IMR-90 (cell line): ENCODE results near the gene PPFIA1. TPM values are rescaled to one million over a fixed set of nuclear protein-coding genes. Genes with fewer than 3 reads are reported as not detected.
A peak's percentile ranks its signal among the peaks of the same experiment; 100 is the strongest.

Source experiments
- ATAC-seq: fragments of 200-7000 bp; cut with Tn5 transposase; 2 replicates; pipeline ENCODE4 v1.9.1; 2020; ENCODE audit warnings: low read depth, mild to moderate bottlenecking, moderate library complexity
- BruUV-seq: library from RNA; stranded (reverse); fragments of 400-500 nt; replicated peaks from 2 replicates; lab custom pipeline; 2021; lab: Mats Ljungman, UMichigan
- CTCF ChIA-PET: fragments of 300-600 bp; formaldehyde crosslinking; extraction: SDS; loops from one replicate; lab custom pipeline; 2021; ENCODE audit warnings: antibody characterized with exemption; lab: Yijun Ruan, JAX
- POLR2A ChIA-PET: fragments of 300-600 bp; sonication (Branson Sonifier 250); formaldehyde crosslinking; loops from one replicate; lab custom pipeline; 2022; ENCODE audit warnings: antibody characterized with exemption; ENCODE audit not compliant: unreplicated experiment; lab: Charles Lee
- DNase-seq: peaks from one replicate; pipeline ENCODE4 v3.0.0; 2013
- H2AFZ ChIP-seq: replicated peaks from 2 replicates; pipeline ENCODE3; 2013; ENCODE audit warnings: low read length, mild to moderate bottlenecking; ENCODE audit not compliant: poor library complexity
- H2AK5ac ChIP-seq: 2 replicates; pipeline ENCODE4 v1.6.1; 2013; ENCODE audit warnings: low read depth, low read length, inconsistent platforms
- H2AK9ac ChIP-seq: replicated peaks from 2 replicates; pipeline ENCODE3; 2013; ENCODE audit warnings: mild to moderate bottlenecking, low read depth, low read length, moderate library complexity; ENCODE audit not compliant: poor library complexity
- H2BK120ac ChIP-seq: 2 replicates; pipeline ENCODE4 v1.6.1; 2013; ENCODE audit warnings: low read depth, low read length, inconsistent platforms
- H2BK15ac ChIP-seq: 3 replicates; pipeline ENCODE4 v1.6.1; 2013; ENCODE audit warnings: low read depth, low read length, inconsistent platforms
- H2BK20ac ChIP-seq: 2 replicates; pipeline ENCODE4 v1.6.1; 2013; ENCODE audit warnings: low read depth, mild to moderate bottlenecking, inconsistent platforms, low read length, moderate library complexity
- H2BK5ac ChIP-seq: 2 replicates; pipeline ENCODE4 v1.6.1; 2013; ENCODE audit warnings: mild to moderate bottlenecking, low read depth, low read length, inconsistent platforms; ENCODE audit not compliant: poor library complexity, severe bottlenecking
- H3K14ac ChIP-seq: replicated peaks from 2 replicates; pipeline ENCODE4 v1.6.1; 2013; ENCODE audit warnings: low read depth, low read length, inconsistent platforms
- H3K18ac ChIP-seq: 2 replicates; pipeline ENCODE4 v1.6.1; 2013; ENCODE audit warnings: low read depth, low read length, control low read depth
- H3K23ac ChIP-seq: 2 replicates; pipeline ENCODE4 v1.6.1; 2013; ENCODE audit warnings: low read depth, low read length, inconsistent platforms
- H3K27ac ChIP-seq: 2 replicates; pipeline ENCODE4 v1.5.1; 2013; ENCODE audit warnings: mild to moderate bottlenecking, control low read depth, low read length; ENCODE audit not compliant: insufficient read depth
- H3K27me3 ChIP-seq: 2 replicates; pipeline ENCODE4 v1.6.1; 2013; ENCODE audit warnings: low read length; ENCODE audit not compliant: control insufficient read depth, insufficient read depth
- H3K36me3 ChIP-seq: 2 replicates; pipeline ENCODE4 v1.6.1; 2013; ENCODE audit warnings: low read length, mixed read lengths; ENCODE audit not compliant: control insufficient read depth, insufficient read depth
- H3K4ac ChIP-seq: 2 replicates; pipeline ENCODE4 v1.6.1; 2013; ENCODE audit warnings: low read depth, low read length, inconsistent platforms
- H3K4me1 ChIP-seq: 2 replicates; pipeline ENCODE4 v1.6.1; 2013; ENCODE audit warnings: low read length, mixed read lengths; ENCODE audit not compliant: control insufficient read depth, insufficient read depth
- H3K4me2 ChIP-seq: 2 replicates; pipeline ENCODE4 v1.6.1; 2013; ENCODE audit warnings: low read depth, mild to moderate bottlenecking, control low read depth, low read length, moderate library complexity
- H3K4me3 ChIP-seq: 2 replicates; pipeline ENCODE4 v1.5.1; 2013; ENCODE audit warnings: low read depth, mild to moderate bottlenecking, control low read depth, low read length, moderate library complexity; ENCODE audit not compliant: insufficient read depth
- H3K56ac ChIP-seq: 2 replicates; pipeline ENCODE4 v1.6.1; 2013; ENCODE audit warnings: low read length, inconsistent platforms; ENCODE audit not compliant: insufficient read depth; ENCODE audit errors: extremely low read depth
- H3K79me1 ChIP-seq, 2 experiments: 2 replicates each; pipeline ENCODE4 v1.6.1; 2013; ENCODE audit warnings: low read length in 2 of 2, inconsistent platforms in 1 of 2, low read depth in 1 of 2
- H3K9ac ChIP-seq: 2 replicates; pipeline ENCODE4 v1.6.1; 2013; ENCODE audit warnings: low read depth, low read length, control low read depth
- H3K9me1 ChIP-seq: 2 replicates; pipeline ENCODE4 v1.6.1; 2013; ENCODE audit warnings: low read length, inconsistent platforms; ENCODE audit not compliant: insufficient read depth
- H3K9me3 ChIP-seq: 2 replicates; pipeline ENCODE4 v1.6.1; 2013; ENCODE audit warnings: low read length; ENCODE audit not compliant: control insufficient read depth, insufficient read depth
- H4K20me1 ChIP-seq: 2 replicates; pipeline ENCODE4 v1.6.1; 2013; ENCODE audit warnings: low read length, inconsistent platforms; ENCODE audit not compliant: insufficient read depth
- H4K5ac ChIP-seq: 2 replicates; pipeline ENCODE4 v1.6.1; 2013; ENCODE audit warnings: mild to moderate bottlenecking, low read depth, low read length, control low read depth
- H4K8ac ChIP-seq, 2 experiments: 2 replicates each; pipeline ENCODE4 v1.6.1; 2013; ENCODE audit warnings: low read depth in 2 of 2, low read length in 2 of 2, control low read depth in 1 of 2, inconsistent platforms in 1 of 2
- H4K91ac ChIP-seq: 2 replicates; pipeline ENCODE4 v1.6.1; 2013; ENCODE audit warnings: low read depth, low read length, inconsistent platforms; ENCODE audit not compliant: insufficient read depth
- BHLHE40 ChIP-seq: fragments of 150-350 bp; IDR thresholded peaks from 2 replicates; pipeline ENCODE4 v1.6.1; 2016; ENCODE audit warnings: mild to moderate bottlenecking, low read depth, low read length
- CEBPB ChIP-seq: IDR thresholded peaks from 2 replicates; pipeline ENCODE4 v1.6.1; 2012; ENCODE audit warnings: low read depth, low read length, improper control_type of control experiment
- MAZ ChIP-seq: IDR thresholded peaks from 2 replicates; pipeline ENCODE4 v1.6.1; 2012; ENCODE audit warnings: low read depth, mild to moderate bottlenecking, low read length, improper control_type of control experiment, moderate library complexity, borderline replicate concordance
- WGBS, 2 experiments: methylation state at CpG; one replicate each; pipeline versions ENCODE4 v1.1.5 to v1.1.7; 2013; ENCODE audit warnings: missing lambda C conversion rate in 2 of 2; ENCODE audit not compliant: insufficient read length in 1 of 2; ENCODE audit errors: extremely low coverage in 2 of 2; 5-methylcytosine and 5-hydroxymethylcytosine counted together
- dilution Hi-C: fragments of 300-500 bp; cut with HindIII; formaldehyde crosslinking; loops from one replicate; pipeline ENCODE4 v1.14.3; 2018; ENCODE audit warnings: low sequenced_read_pairs; ENCODE audit not compliant: unreplicated experiment
- in situ Hi-C: fragments of 300-500 bp; cut with MboI; formaldehyde crosslinking; loops from 3 replicates; pipeline ENCODE4 v1.14.3; 2019; ENCODE audit warnings: low sequenced_read_pairs, inconsistent platforms, mixed read lengths
- intact Hi-C: fragments of 100-400 bp; cut with micrococcal nuclease; formaldehyde crosslinking; loops from 2 replicates; pipeline ENCODE4 v1.10.0; 2022
- polyA plus RNA-seq, 3 experiments: library from polyadenylated mRNA; depleted of rRNA; stranded (reverse); fragments of >200 nt; gene quantifications; 2 replicates each; pipeline ENCODE4 v1.2.3, GENCODE V29; 2012; ENCODE audit warnings: low replicate concordance in 1 of 3
- total RNA-seq: library from RNA; depleted of rRNA; stranded (reverse); fragments of >200 nt; gene quantifications from 2 replicates; pipeline ENCODE4 v1.2.3, GENCODE V29; 2012

PPFIA1 gene
- total and polyA plus RNA-seq, 2 of the 4 experiments (the other 2 are of a cell fraction), result 25.6 to 37.2 TPM

DNA sequence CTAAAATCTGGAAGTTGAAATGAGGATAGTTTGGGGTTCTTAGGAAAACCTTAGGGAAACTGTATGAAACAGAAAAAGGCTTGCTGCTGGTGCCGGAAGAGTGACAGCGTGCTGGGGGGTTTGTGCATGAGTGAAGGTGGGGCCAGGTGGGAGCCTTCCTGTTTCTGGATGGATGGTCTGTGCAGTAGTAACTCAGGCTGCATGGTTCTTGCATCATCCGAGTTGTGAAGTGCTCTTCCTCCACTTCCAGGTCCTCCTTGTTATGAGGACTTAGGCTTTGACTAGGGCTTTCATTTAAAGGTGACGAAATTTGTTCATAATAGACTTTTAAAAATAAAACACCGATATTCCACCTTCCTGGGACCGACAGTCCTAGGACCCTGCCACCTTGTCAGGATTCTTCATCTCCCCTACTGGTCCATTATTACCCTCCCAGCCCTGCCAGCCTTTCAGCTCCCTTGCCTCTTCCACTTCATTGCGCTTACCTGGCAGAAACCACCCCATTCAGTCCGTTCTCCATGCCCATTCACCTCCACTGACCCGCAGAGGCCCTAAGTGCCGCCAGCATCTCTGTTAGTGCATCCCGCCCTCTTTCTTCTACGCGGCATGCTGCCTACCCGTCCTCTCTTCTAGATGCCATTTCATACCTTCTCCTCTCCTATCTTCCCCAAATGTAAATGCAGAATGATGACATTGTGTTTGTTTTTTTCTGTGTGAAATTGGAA, 47.3 kb downstream of the PPFIA1 start:
- no peak overlapping the region for H4K5ac ChIP-seq
- no peak overlapping the region for H2BK20ac ChIP-seq
- peaks cover 12% of the 10 kb centered on the region for H3K9me1 ChIP-seq
- H3K14ac ChIP-seq, result no peak overlapping the region
- no TSS peak for BruUV-seq
- no peaks in the 10 kb centered on the region for H3K27me3 ChIP-seq
- H3K4me3 ChIP-seq, result no peak overlapping the region
- H2AFZ ChIP-seq, result no peak overlapping the region
- peaks cover 7% of the 10 kb centered on the region; the same call in 1 of the 2 replicates for H4K20me1 ChIP-seq
- H3K9ac ChIP-seq, result no peak overlapping the region
- H2BK15ac ChIP-seq, result no peak overlapping the region
- TF ChIP-seq CEBPB (peak; percentile 47), BHLHE40 (no peak), MAZ (no peak)
- H3K23ac ChIP-seq, result no peak overlapping the region
- ATAC-seq (no peak), DNase-seq (no peak)
- H3K4ac ChIP-seq, result 0 out of 2 replicates have a peak overlapping the region, but pooled peaks have one; percentile 1
- no peak overlapping the region for H3K27ac ChIP-seq
- 93% methylated on average over 4 of the region's 14 CpGs; no CpG with 5 or more reads in 1 of the 2 experiments for WGBS, 2 experiments
- no peak overlapping the region for H4K8ac ChIP-seq
- no peak overlapping the region for H2AK9ac ChIP-seq
- dilution Hi-C loops (no loop called here), in situ Hi-C loops (no loop called here), intact Hi-C loops (no loop called here)
- no peak overlapping the region for H4K91ac ChIP-seq
- H2BK120ac ChIP-seq, result no peak overlapping the region
- H3K56ac ChIP-seq, result no peak overlapping the region
- no peaks in the 10 kb centered on the region for H3K9me3 ChIP-seq
- POLR2A ChIA-PET, result no interaction called here
- peaks cover 36 to 78% of the 10 kb centered on the region in 2 experiments for H3K79me1 ChIP-seq
- H3K18ac ChIP-seq, result no peak overlapping the region
- 0 out of 2 replicates have a peak, but pooled peaks cover 1% of the 10 kb centered on the region for H3K4me1 ChIP-seq
- no peak overlapping the region for H3K4me2 ChIP-seq
- peaks cover 10% of the 10 kb centered on the region for H3K36me3 ChIP-seq
- no peak overlapping the region for H2AK5ac ChIP-seq
- CTCF ChIA-PET, result no interaction called here
- no peak overlapping the region for H2BK5ac ChIP-seq
